GM18505 (cell line): ENCODE results near the gene C3orf52.

Experiments used
- ATAC-seq: cut with Tn5 transposase; IDR thresholded peaks from one replicate; pipeline ENCODE4 v1.9.1; 2021; ENCODE audit not compliant: unreplicated experiment
- POLR2A ChIP-seq: IDR thresholded peaks from 4 replicates; pipeline ENCODE4 v1.6.1; 2011; ENCODE audit warnings: borderline replicate concordance; ENCODE audit not compliant: insufficient read depth, insufficient read length; ENCODE audit errors: extremely low read depth

Gene C3orf52

DNA sequence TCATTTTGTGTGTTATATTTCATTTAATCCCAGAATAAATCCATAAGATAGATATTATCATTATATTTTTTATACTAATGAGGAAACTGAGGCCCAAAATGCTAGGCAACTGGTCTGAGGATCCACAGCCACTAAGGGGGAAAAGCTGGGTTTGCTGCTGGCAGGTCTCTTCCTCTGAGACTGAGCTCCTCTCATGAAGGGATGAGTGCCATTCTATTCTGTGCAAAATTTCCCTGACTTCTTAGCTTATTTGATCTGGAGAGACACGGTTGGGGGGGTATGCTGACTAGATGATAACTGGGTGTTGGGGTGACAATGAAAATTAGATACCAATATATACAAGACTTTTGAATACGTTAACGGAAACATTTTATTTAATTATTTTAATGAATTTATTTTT lies 44.9 kb downstream of the C3orf52 start:
- TF ChIP-seq POLR2A, result peak; percentile 23
- no peak for ATAC-seq

DNA sequence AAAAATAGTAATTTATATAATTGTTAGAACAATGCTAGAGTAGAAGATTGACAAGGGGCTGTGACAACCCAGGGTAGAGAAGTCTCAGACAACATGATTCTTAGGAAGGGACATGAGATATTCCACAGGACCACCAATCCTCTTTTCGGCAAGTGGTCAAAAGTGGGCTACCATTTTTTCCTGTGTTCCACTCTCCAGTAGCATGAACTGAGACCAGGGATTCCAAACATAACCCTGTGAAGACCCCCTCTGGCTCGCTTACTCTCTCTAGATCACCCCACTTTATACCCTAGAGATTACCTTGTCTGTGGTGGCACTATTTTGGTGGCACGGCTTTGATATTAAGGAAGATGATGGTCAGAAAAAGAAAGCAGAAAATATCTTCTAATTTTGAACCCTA lies 45.9 kb downstream of the C3orf52 start:
- TF ChIP-seq POLR2A, result peak; percentile 31
- ATAC-seq, result no peak

DNA sequence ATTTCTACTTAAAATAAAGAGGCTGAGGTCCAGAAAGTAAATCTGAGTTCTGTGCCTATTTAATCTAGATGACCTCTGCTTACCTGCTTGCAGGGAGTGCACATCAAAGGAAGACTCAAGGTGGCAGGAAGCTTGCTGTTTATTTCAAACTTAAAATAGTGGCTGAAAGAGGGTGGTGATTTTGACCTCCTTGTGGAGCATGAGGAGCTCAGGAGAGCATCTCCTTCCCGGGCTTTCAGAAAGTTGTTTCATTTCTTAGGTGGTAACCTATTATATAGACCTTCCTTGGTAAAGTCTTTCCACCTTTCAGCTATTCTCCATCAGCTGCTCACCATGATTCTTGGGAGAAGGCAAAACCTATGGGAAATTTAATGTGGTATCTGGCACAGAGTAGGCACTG lies 46.4 kb downstream of the C3orf52 start:
- no peak for ATAC-seq
- TF ChIP-seq POLR2A, result no peak

DNA sequence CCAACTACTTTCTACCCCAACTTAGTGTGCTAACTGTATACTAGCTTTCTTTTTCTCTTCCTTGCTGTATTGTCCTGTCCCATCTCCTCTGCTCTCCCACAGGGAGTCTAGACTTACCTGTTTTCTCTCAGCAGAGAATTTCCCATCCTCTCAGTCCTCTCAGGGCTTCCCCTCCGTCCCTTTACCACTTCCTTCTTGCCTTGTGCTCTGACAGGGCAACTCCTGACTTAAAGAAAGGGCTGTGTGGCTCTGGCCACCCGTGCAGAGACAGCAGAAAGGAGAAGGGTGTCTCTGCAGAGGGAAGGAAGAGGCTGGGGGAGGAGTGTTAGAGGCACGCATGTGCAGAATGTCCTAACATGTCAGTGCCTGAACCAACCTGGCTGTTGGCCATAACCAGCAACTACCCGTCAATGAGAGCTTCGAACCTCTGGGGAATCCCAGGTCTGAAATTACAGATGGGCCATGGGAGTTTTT lies 46.8 kb downstream of the C3orf52 start, which contains the start of gene GCSAM:
GCSAM (minus strand) TSS at position 274 of the 474 bp plus-strand sequence; CDS start at position 146, 128 bp downstream.
- ATAC-seq, result peak; percentile 69

DNA sequence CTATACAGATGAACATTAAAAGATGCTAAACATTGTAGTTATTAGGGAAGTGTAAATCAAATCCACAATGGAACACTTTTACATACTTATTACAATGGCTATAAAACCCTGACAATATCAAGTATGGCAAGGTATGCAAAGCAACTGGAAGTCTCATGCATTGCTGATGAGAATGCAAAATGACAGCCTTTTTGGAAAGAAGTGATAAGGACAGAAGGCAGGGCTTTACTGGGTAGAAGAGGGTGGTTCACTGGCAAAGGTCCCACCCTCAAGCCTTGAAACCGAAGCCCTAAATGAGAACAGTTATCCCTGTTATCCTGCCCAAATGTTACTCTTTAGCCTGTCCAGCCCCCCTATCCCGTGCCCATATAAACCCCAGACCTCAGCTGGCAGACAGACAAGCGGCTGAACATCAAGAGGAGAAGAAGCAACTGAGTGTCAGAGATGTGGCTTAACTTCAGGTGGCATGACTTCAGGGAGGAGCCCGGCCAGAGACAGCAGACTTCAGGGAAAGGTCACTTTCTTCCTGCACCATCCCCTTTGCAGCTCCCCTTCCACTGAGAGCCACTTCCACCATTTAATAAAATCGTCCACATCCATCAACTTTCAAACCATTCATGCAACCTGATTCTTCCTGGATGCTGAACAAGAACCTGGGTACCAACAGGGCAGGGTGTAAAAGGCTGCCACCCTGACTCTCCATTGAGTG lies 47.6 kb downstream of the C3orf52 start:
- ATAC-seq, result no peak
- no peak for TF ChIP-seq POLR2A

More for the DNA sequence above, 46.8 kb downstream of the C3orf52 start, which contains the start of gene GCSAM:
- peak; percentile 86 for TF ChIP-seq POLR2A

DNA sequence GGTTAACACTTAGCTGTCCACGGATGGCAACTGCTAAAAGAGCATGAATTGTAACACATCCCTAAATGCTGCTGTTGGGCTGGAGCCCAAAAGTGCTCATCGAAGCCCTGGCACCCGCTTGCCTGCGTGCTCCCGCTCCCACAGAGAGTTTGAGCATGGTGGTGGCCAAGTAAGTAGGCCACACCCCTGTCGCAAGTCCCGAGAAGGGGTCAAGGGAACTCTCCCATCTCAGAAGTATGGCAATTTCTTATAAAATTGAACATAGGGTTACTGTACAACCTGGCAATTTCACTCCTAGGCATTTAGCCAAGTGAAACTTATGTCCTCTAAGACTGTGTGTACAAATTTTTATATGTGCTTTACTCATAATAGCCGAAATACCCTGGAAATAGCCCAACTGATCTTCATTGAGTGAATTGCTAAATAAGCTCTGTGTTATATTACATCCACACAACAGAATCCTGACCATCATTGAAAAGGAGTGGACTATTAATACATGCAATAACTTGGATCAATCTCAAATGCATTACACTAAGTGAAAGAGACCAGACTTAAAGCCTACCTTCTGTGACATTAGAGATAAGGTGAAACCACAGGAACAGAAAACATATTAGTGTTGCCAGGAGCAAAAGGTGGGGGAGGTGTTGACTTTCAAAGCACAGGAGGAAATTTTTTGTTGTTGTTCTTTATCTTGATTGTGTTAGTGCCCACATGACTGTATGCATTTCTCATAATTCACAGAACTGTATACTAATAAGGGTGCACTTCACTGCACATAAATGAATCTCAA lies 48.3 kb downstream of the C3orf52 start:
- ATAC-seq, result no peak
- no peak for TF ChIP-seq POLR2A

DNA sequence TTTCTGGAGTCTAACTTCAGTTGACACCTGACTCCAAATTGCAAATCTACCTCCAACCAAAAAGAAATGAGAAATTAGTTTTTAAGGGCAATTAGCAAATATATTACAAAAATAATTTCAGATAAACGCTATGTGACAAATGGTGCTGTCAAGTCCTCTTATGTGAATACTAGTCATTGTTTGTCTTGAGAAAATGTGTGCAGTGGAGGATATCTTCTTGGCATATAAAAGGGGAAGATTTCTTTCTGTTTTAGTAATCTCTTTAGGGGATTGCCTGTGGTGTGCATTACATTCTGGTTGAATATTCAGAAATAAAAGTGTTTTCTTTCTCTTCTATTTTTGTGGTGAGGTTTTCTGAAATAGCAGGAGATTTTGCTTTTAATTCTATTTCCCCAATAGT lies 49.9 kb downstream of the C3orf52 start:
- no peak for TF ChIP-seq POLR2A
- no peak for ATAC-seq

DNA sequence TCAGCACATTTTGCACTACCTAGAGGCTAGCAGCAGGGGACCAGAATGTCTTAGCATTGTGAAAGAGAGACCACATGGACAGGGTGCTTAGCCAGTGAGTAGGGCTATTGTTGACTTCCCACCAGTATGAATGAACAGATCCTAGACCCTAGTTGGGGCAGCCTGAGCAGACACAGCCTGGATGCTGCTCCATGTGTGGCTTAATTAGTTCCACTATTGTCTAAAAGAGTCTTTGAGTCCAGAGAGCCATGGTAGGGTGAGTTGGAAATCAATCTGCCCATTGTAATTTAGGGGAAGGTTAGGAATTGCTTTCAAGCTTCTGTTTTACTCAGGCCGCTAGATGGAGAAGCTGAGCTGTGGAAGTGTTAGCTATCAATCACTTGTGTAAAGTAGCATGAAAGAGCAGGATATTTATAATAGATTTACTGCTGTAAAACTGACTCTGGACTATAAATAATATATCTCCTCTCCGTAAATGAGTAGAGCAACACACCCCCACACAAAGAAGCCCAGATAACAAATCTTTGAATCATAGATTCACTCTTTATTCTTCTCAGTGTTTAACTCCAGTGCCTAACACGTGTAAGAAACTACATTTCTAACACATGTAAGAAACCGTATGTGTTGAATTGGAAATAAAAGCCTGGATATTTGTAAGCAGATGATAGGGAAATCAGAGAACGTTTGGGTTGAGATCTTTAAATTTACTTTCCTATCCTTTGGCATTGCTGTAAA lies 50.9 kb downstream of the C3orf52 start:
- no peak for TF ChIP-seq POLR2A
- ATAC-seq, result no peak

DNA sequence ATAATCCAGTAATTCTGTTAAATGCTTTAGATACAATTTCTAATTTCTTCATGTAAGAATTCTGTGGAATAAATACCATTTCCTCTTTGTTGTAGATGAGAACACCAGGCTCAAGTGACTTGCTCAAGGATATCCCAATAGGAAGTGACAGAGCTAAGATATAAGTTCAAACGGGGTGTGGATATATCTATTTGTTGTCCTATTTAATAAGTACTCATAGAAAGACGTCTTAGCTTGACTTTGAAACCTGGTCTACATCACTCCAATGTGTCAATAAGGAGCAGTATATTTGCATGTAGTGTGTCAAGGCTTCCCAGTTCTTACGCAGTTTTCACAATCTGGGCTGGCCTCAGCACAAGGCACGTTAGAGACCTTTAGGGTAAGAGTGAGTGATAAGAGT lies 51.6 kb downstream of the C3orf52 start:
- no peak for TF ChIP-seq POLR2A
- ATAC-seq, result no peak

DNA sequence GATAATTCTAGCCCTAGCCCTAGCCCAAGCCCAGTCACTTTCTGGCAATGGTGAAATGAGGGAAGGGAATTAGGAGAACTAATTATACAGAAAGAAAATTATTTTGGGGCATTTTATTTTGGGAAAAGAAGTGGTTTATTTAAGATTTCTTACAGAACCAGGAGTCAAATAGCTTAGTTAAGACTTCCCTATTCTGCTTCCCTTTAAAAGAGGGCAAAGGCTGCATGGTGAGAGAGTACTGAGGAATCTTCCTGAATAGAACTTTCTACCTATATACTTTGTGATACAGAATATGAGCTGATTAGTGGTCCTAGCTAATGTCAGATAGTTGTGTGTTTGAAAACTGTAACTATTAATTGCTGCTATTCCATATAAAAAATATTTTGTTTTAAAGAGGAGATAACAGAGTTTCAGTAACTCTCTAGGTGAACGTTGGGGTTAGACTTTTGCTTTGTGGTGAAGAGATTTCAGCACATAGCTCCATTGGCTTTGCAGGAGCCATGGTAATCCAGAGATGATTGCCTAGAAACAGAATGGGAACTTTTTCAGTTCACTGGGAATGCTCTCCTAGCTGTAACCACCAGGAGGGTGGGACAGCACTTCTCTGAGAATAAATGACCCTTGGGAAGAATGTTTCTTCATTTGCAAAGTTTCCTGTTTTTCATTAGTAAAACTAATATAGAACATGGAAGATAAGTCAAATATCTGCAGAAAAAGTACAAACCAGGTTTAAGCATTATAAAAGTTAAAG lies 52.2 kb downstream of the C3orf52 start:
- no peak for ATAC-seq
- TF ChIP-seq POLR2A, result no peak

DNA sequence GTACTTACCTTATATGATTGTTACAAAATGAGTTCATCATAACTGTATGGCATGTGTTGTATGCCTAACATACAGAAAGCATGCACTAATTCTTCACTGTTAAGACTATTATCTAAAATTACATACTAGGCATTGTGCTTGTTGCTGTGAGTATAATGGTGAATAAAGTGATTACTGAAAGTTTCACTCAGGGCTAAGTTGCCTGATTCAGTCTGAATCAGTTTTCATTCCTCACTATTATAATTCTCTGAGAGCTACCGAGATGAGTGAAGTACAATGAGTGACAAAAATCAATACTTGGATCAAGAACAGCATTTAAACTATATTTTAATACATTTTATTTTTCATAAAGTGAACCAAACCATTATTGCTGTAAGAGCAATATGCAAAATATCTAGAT lies 54.4 kb downstream of the C3orf52 start:
- no peak for ATAC-seq

DNA sequence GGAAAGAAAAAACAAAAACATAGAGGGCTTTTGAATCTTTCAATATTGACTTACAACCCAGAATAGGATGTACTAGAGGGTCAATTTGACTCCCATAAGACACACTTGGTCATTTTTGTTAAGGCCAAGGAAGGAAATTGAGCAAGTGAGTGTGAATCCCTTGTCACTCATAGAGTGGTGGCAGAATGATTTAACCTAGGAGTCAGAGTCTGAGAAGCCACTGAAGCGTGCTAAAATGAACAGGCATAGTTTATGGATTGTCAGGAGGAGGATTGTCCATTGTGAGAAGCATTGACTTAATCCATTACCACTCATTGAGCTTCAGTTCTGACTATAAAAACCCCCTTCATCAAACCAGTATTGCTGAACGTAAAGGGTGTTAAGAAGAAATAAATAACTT lies 55.1 kb downstream of the C3orf52 start:
- ATAC-seq, result no peak
- TF ChIP-seq POLR2A, result no peak

More for the DNA sequence above, 54.4 kb downstream of the C3orf52 start:
- TF ChIP-seq POLR2A, result no peak
